GM19463 (cell line): ENCODE measurements around the gene C4orf50.

Experiments
- ATAC-seq: cut with Tn5 transposase; IDR thresholded peaks from one replicate; pipeline ENCODE4 v1.9.1; 2021; ENCODE audit warnings: mild to moderate bottlenecking, moderate library complexity; ENCODE audit not compliant: unreplicated experiment

The C4orf50 gene

DNA sequence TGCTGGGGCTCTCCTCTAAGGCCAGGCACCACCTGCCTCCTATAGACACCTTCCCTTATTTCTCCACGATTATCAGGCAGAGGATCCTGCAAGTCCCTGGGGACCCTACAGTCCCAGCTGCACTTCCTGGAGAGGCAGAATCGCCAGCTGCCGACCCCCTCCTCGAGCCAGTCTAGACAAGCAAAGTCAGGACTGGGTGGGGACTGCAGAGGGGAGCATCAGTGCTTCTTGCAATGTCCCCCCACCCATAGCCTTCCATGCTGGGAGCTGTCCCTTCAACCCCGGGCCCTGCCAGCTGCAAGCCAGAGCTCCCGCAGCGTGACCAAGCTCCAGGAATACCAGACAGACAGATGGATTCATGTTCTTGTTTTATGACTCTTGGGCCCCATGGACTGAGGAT lies 124.0 kb downstream of the C4orf50 start:
- ATAC-seq, result no peak

- ATAC-seq, result no peak
These were observed 124.6 kb downstream of the C4orf50 start for GRCh38 chr4:5893591-5893990.

DNA sequence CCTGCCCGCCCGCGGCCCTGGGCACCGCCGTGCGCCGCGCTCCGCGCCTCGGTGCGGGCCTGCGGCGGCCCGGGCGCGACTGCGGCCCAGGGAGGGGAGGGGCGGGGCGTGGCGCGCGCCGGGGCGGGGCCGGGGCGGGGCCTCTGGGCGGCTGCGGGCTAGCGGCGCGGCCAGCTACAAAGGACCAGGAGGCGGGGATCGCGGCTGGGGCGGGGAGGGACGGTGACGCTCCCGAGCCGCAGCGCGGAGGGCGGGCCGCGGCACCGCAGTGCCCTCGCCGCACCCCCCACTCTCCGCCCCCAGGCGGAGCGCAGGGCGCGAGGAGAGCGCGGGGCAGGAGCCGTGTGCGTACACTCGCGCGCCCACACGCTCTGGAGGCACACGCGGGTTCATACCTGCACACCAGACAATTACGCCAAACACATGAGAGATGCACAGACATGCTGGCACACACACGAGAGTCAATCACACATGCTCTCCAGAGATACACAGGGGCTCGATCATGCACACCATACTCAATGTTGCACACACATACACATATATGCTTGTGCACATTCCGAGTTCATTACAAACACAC lies 125.1 kb downstream of the C4orf50 start, which contains the start of gene CRMP1:
Gene CRMP1 (minus strand): TSS at position 83 of the 577 bp plus-strand sequence. CDS start 117 bp downstream, outside the sequence.
- ATAC-seq, result no peak

DNA sequence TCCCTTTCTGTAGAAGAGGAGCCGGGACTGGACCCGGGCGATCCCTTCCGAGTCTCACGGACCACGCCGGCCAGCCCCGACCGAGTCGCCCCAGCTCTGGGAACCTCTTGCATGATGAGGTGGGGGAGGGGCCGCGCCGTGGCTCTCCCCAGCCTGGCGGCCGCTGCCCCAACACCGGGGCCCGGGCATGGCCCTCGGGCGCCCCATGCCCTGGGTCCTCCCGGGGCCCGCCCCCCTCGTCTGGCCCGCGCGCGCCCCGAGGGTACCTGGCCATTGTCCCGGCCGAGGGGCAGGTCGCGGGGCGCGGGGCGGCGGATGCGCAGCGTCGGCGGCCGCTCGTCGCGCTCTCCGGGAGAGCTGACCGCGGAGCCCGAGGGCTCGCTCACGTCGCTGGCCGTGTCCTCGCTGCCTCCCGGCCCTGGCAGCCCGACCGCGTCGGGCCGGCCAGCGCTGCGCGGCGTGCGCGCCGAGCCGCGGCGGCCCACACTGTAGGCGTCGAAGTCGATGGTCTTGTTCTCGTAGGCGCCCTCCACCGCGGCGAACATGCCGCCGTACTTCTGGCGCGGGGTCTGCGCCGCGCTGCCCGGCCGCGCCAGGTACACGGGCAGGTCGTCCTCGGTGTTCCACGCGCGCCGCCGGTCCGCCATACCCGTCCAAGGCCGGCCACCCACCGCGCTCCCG lies 125.8 kb downstream of the C4orf50 start:
- no peak for ATAC-seq

DNA sequence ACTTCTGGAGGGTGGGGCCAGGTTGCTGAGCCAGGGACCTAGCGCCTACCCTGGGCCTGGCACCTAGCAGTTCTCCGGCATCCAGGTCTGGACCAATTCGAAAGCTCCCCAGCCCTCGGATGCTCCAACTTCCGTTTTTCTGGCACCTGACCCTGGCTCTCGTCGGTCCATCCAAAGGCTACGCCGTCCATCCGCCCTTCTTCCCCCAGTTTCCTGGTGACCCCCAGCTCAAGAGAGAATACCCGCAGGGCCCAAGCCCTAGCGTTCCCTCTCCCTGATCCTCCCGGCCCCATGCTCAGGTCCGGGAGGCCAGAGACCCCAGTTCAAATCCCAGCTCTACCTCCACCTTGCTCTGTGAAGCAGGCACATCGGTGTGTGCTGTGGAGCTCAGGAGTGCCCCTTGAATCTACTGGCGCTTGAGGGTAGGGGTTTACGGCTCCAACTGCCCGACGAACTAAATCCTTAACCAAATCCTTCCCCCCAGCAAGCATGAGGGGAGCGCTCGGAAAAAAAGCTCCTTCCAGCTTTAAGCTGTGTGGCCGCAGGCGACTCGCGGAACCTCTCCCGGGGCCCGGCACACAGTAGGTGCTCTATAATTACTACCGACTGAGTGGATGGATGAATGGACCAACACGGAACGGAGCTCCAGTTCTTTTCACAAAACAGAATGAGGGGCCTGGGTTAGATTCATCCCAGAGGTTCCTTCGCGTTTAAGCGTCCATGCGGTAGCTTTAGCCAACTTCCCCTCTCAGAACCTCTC lies 126.5 kb downstream of the C4orf50 start:
- no peak for ATAC-seq

DNA sequence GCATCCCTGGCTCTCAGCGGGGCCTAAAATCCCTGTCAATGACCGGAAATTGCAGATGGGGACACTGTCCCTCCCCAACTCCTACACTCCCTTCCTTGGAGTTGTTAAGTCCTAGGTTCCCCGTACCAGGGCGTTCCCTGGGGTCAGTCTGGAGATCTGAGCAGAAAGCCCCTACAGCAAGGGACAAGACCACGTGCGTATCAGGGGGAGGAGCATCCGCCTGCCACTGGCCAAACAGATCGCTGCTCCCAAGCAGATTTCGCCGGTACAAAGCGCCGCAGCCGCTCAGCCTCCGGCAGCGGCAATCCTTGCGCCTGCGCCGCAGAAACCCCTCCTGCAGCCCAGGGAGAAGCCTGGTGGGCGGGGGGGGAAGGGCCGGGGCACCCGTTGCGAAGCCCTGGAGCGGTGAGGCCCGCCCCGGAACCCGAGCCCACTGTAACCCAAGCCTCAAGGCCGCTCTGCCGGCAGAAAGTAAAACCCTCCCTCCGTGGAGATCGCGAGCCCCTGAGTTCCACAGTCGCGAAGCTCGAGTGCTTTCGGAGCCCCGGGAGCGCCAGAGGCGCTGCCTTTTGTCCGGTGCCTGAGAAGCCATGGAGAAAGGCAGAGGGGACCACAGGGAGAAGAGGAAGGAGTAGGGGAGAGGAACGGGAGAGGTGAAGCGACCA lies 128.0 kb downstream of the C4orf50 start:
- no peak for ATAC-seq

GRCh38 chr4:5889002-5889696 lies 129.1 kb downstream of the C4orf50 start:
- no peak for ATAC-seq

GRCh38 chr4:5888222-5889001 lies 129.8 kb downstream of the C4orf50 start:
- no peak for ATAC-seq

- no peak for ATAC-seq
These were observed 130.6 kb downstream of the C4orf50 start for GRCh38 chr4:5887361-5888221.

DNA sequence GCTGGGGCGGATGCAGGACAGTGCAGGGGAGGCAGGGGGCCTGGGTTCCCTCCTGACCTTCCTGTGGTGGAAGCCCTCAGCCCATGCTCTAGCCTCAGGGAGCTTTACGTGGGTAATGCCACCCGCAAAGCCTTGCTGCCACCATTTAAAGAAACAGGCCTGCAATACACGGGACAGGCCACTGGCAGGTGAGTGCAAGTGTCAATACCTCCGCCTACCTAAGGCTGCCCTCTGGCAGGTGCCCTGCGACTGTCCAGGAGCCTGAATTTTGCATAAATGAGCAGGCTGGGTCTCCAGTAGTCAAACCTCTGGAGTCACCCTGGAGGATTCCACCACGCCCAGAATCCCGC lies 131.2 kb downstream of the C4orf50 start:
- no peak for ATAC-seq

GRCh38 chr4:5885733-5886132 lies 132.5 kb downstream of the C4orf50 start:
- no peak for ATAC-seq

GRCh38 chr4:5884796-5885195 lies 133.4 kb downstream of the C4orf50 start:
- no peak for ATAC-seq

DNA sequence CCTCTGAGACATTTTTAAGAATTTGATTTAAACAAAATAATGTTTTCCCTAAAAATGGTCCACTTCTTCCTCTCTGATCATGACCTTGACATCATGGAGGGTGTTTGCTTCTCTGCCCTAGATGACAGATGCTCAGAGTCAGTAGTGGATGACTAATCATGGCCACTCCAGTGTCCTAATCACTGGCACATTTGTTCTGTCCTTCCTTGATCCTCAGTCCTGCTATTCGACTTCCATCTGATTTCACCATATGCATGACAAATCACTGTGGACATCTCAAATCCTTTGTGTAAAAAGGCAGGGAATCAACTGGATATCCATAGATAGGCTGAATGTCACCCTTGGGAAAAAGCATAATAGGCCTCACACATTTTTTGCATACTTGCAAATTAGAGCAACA lies 134.3 kb downstream of the C4orf50 start:
- ATAC-seq, result no peak

- ATAC-seq, result no peak
These were observed 135.3 kb downstream of the C4orf50 start for GRCh38 chr4:5882947-5883346.

- no peak for ATAC-seq
These were observed 136.9 kb downstream of the C4orf50 start for GRCh38 chr4:5881340-5881739.

GRCh38 chr4:5878359-5878758 lies 139.9 kb downstream of the C4orf50 start:
- ATAC-seq, result no peak

- no peak for ATAC-seq
These were observed 140.8 kb downstream of the C4orf50 start for GRCh38 chr4:5877392-5877791.

DNA sequence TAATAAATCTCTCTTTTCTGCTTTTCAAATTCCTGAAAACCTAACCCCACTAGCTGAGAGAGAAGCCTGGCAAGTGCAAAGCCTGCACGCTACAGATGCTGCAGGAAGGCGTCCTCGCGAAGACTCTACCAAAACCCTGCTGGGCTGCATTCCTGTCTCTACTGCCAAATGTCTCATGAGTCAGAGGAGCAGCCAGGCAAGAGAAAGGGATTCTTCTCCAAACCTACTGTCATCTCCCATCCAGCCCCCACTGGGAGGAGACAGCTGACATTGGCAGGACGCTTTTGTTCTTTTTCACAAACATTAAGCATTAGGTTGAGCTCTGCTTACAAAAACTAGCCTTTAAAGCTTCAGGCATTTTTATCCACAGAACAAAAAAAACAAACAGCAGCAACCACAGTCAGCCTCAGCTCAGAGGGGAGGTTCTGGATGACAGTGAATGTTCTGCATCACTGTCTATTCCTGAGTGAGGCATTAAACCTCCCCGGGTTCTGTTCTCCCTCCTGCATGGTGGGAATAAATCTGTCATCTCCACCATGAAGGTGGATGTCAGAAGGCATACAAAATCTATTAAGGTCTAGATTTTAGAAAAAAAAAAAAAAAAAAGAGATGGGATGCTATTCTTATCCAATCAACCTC lies 143.3 kb downstream of the C4orf50 start:
- no peak for ATAC-seq

- no peak for ATAC-seq
These were observed 147.5 kb downstream of the C4orf50 start for GRCh38 chr4:5870701-5871100.
